H1 (cell line): ENCODE results near the gene TENT4A.

Experiments
- CEBPB ChIP-seq: IDR thresholded peaks from 2 replicates; pipeline ENCODE4 v1.6.1; 2012; ENCODE audit warnings: low read depth, low read length
- CTCF ChIP-seq, 3 experiments: IDR thresholded peaks; 1 replicate in 2 of 3; 2 replicates in 1 of 3; pipeline versions ENCODE4 v1.5.1 to v1.6.1; 2011; ENCODE audit warnings: low read length in 3 of 3, mild to moderate bottlenecking in 3 of 3, inconsistent platforms in 2 of 3, low read depth in 1 of 3, moderate library complexity in 1 of 3; ENCODE audit not compliant: insufficient read depth in 1 of 3; ENCODE audit errors: control extremely low read depth in 1 of 3
- POLR2A ChIP-seq, 2 experiments: IDR thresholded peaks; 1 replicate in 1 of 2; 2 replicates in 1 of 2; pipeline ENCODE4 v1.6.1; 2011; ENCODE audit warnings: low read depth in 2 of 2, low read length in 2 of 2, mild to moderate bottlenecking in 2 of 2; ENCODE audit errors: control extremely low read depth in 1 of 2
- TAF7 ChIP-seq: optimal IDR thresholded peaks from 2 replicates; pipeline ENCODE3; 2011; ENCODE audit warnings: low read depth, mild to moderate bottlenecking, inconsistent platforms, low read length, moderate library complexity, borderline replicate concordance

- TF ChIP-seq CEBPB: no peak
- TF ChIP-seq CTCF (IDR thresholded peaks at IDR 0.05; ENCODE audit: control extremely low read depth in 1 of 3, insufficient read depth in 1 of 3, low read depth in 1 of 3, low read length in 3 of 3): no peak
- no peak for TF ChIP-seq POLR2A (IDR thresholded peaks at IDR 0.05; ENCODE audit: control extremely low read depth in 1 of 2, low read depth in 2 of 2, low read length in 2 of 2)
- no peak for TF ChIP-seq TAF7
Measured at GRCh38 chr5:6748142-6748541, 34.9 kb downstream of the TENT4A start.
